Measurements from ENCODE around the gene SPON1. TPM values are rescaled to one million over a fixed set of nuclear protein-coding genes. Genes with fewer than 3 reads are reported as not detected.
"Not testable (repeated sequence)": the region's sequence is repeated elsewhere in the genome, so short reads cannot be mapped to it uniquely, and the experiment has no call there.

Gene SPON1
- polyA plus RNA-seq, 12 donors, result 16.9 to 41.4 (median 23.0) TPM; not detected in 1

GRCh38 chr11:14266622-14267021, 304.1 kb downstream of the SPON1 start:
- DNase-seq, result no peak

- DNase-seq, result no peak
Observed at GRCh38 chr11:14267861-14268635, 305.5 kb downstream of the SPON1 start.

GRCh38 chr11:14269692-14270573, 307.4 kb downstream of the SPON1 start:
- DNase-seq, result no peak

- DNase-seq, result no peak
Observed at GRCh38 chr11:14270690-14271542, 308.4 kb downstream of the SPON1 start.

- DNase-seq, result no peak
Observed at GRCh38 chr11:14273895-14274294, 311.4 kb downstream of the SPON1 start.

GRCh38 chr11:14275076-14275475, 312.6 kb downstream of the SPON1 start:
- no peak for DNase-seq

GRCh38 chr11:14278869-14279268, 316.3 kb downstream of the SPON1 start:
- not testable (repeated sequence) for DNase-seq

GRCh38 chr11:14288189-14288935, 325.8 kb downstream of the SPON1 start:
- DNase-seq, result no peak

- DNase-seq, result no peak
Observed at GRCh38 chr11:14290422-14290821, 327.9 kb downstream of the SPON1 start.

- DNase-seq, result no peak
Observed at GRCh38 chr11:14299921-14300320, 337.4 kb downstream of the SPON1 start.

GRCh38 chr11:14300661-14301304, 338.3 kb downstream of the SPON1 start:
- peak; percentile 55 for DNase-seq

- DNase-seq, result peak; percentile 11
Observed at GRCh38 chr11:14304601-14305000, 342.1 kb downstream of the SPON1 start.

- no peak for DNase-seq
Observed at GRCh38 chr11:14305649-14306048, 343.1 kb downstream of the SPON1 start.

- no peak for DNase-seq
Observed at GRCh38 chr11:14306481-14306880, 344.0 kb downstream of the SPON1 start.

GRCh38 chr11:14308114-14308896, 345.8 kb downstream of the SPON1 start:
- peak; percentile 6 for DNase-seq

GRCh38 chr11:14308897-14309387, 346.4 kb downstream of the SPON1 start:
- no peak for DNase-seq

- no peak for DNase-seq
Observed at GRCh38 chr11:14309425-14310192, 347.1 kb downstream of the SPON1 start.

- no peak for DNase-seq
Observed at GRCh38 chr11:14310679-14311078, 348.2 kb downstream of the SPON1 start.

Data from muscle of arm (tissue), 12 donors.